Measurements from ENCODE around the gene BOD1L1.

The BOD1L1 gene

GRCh38 chr4:13553081-13553480 lies 74.4 kb downstream of the BOD1L1 start:
- no peak for DNase-seq

GRCh38 chr4:13548984-13549546 lies 78.5 kb downstream of the BOD1L1 start:
- DNase-seq = peak; percentile 85 to 92 (median 91)

- no peak for DNase-seq
Observed at GRCh38 chr4:13548059-13548983, 79.2 kb downstream of the BOD1L1 start.

- DNase-seq = peak in 1 of 3 donors; percentile 48
Observed at GRCh38 chr4:13547485-13548041, 80.0 kb downstream of the BOD1L1 start.

GRCh38 chr4:13546941-13547484 lies 80.5 kb downstream of the BOD1L1 start:
- DNase-seq = peak in 1 of 3 donors; percentile 37

GRCh38 chr4:13546142-13546940 lies 81.2 kb downstream of the BOD1L1 start:
- DNase-seq = no peak

- DNase-seq = no peak
Observed at GRCh38 chr4:13545394-13545808, 82.1 kb downstream of the BOD1L1 start.

GRCh38 chr4:13544606-13545393 lies 82.7 kb downstream of the BOD1L1 start:
- peak; percentile 77 to 88 (median 80) for DNase-seq

- DNase-seq = peak in 1 of 3 donors; percentile 56
Observed at GRCh38 chr4:13543839-13544605, 83.5 kb downstream of the BOD1L1 start, which contains the start of gene NKX3-2. NKX3-2 (minus strand) TSS chr4:13544508; CDS start chr4:13544414, 94 bp downstream.

GRCh38 chr4:13543032-13543838 lies 84.3 kb downstream of the BOD1L1 start:
- no peak for DNase-seq

- DNase-seq = no peak
Observed at GRCh38 chr4:13542577-13543031, 84.9 kb downstream of the BOD1L1 start.

- DNase-seq = no peak
Observed at GRCh38 chr4:13541720-13542576, 85.6 kb downstream of the BOD1L1 start.

- no peak for DNase-seq
Observed at GRCh38 chr4:13541176-13541604, 86.3 kb downstream of the BOD1L1 start.

- no peak for DNase-seq
Observed at GRCh38 chr4:13540446-13541175, 86.9 kb downstream of the BOD1L1 start.

GRCh38 chr4:13539619-13540445 lies 87.7 kb downstream of the BOD1L1 start:
- no peak for DNase-seq

GRCh38 chr4:13539047-13539618 lies 88.4 kb downstream of the BOD1L1 start:
- no peak for DNase-seq
